AG04449 (cell line): ENCODE measurements around the gene DENND10.

ENCODE experiments used
- CTCF ChIA-PET: fragments of 350-600 bp; formaldehyde crosslinking; extraction: SDS; loops from one replicate; lab custom pipeline; 2021; ENCODE audit warnings: antibody characterized with exemption; lab: Yijun Ruan, JAX
- POLR2A ChIA-PET: fragments of 400-600, 350-600 bp; formaldehyde crosslinking; extraction: SDS; loops from one replicate; lab custom pipeline; 2020; ENCODE audit warnings: antibody characterized with exemption, inconsistent platforms; lab: Yijun Ruan, JAX
- DNase-seq: peaks from one replicate; pipeline ENCODE4 v3.0.0-alpha.2; 2010; ENCODE audit warnings: low read depth, low spot score
- H3K4me3 ChIP-seq: 2 replicates; pipeline ENCODE4 v1.5.1; 2011; ENCODE audit warnings: low read depth, mild to moderate bottlenecking, control low read depth, low read length
- TF ChIP-seq, protein P1 (sequence below): IDR thresholded peaks from one replicate; pipeline ENCODE4 v1.5.1; 2011; ENCODE audit warnings: mild to moderate bottlenecking, moderate library complexity, low read length, control low read depth, inconsistent platforms; ENCODE audit not compliant: insufficient read depth; ENCODE audit errors: missing control alignments

DENND10 gene

DNA sequence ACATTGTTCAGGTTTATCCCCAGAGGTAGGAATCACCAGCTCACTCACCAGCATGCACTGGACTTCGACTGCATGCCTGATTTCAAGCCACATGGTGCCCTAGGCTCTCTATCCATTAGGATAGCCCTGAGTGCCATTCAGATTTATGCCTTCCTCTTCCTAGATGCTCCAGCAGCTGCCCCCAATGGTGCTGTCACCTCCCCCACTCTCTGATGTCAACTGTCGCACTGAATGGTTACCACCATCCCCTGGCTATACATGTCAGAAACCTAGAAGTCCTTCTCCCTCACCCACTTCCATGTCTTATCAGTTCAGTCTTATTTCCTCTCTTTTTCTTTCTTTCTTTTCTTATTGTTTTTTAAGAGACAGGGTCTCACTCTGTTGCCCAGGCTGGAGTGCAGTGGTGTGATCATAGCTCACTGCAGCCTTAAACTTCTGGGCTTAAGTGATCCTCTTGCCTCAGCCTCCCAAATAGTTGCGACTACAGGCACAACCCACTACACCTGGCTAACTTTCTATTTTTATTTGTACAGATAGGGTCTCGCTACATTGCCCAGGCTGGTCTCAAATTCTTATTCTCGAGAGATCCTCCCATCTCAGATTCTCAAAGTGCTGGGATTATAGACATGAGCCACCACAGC lies 58.7 kb downstream of the DENND10 start:
- POLR2A ChIA-PET = no interaction called here
- TF ChIP-seq, protein P1, sequence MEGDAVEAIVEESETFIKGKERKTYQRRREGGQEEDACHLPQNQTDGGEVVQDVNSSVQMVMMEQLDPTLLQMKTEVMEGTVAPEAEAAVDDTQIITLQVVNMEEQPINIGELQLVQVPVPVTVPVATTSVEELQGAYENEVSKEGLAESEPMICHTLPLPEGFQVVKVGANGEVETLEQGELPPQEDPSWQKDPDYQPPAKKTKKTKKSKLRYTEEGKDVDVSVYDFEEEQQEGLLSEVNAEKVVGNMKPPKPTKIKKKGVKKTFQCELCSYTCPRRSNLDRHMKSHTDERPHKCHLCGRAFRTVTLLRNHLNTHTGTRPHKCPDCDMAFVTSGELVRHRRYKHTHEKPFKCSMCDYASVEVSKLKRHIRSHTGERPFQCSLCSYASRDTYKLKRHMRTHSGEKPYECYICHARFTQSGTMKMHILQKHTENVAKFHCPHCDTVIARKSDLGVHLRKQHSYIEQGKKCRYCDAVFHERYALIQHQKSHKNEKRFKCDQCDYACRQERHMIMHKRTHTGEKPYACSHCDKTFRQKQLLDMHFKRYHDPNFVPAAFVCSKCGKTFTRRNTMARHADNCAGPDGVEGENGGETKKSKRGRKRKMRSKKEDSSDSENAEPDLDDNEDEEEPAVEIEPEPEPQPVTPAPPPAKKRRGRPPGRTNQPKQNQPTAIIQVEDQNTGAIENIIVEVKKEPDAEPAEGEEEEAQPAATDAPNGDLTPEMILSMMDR = no peak
- CTCF ChIA-PET = no interaction called here
- no peak for DNase-seq
- H3K4me3 ChIP-seq = no peak overlapping the region

DNA sequence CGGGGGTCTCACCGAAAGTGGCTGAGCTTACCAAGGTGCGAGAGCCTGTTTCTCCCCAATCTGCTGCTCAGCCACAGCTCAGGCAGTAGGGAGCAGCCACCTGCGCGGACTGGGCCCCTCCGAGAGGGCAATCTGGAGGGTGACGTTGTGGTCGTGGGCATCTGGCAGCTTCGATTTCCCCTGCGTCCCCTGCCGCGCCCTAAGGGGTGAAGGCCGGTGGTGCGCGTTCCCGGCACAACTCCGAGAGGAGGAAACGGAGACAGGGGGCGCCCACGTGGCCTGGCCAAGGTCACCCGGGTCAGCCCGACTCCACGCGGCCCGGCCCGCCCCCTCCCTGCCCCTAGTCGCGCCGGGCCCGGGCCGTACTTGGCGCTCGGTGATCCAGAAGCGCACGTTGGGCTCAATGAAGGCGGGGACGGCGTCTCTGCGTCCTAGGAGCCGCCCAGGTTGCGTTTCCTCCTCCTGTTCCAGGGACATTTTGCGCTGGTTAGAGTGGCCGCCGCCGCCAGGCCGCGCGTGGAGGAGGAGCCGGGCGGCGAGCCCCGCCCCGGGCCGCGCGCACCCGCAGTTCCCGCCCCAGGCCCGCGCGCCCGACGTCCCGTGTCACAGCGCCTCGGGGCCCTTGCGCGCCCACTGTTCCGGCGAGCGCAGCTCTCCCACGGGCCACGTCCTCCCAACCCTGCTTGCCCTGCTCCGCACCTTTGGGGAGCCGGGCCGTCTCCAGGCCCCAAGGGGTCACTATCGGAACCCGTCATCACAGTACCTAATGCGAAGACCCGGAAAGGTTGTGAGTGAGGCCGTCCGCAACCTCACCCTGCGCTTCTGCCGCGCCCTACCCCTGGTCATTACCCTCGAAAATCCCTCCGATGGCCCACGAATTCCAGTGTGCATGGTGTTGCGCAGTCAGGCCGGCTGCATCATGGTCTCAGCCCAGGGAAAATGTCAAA lies 61.5 kb downstream of the DENND10 start, which contains the start of gene SFXN4:
Gene SFXN4, minus strand, starts transcription at position 544 of the 947 bp plus-strand sequence. Its CDS starts 67 bp downstream, at position 477.
- ChIA-PET CTCF (interaction anchor here (0.9 to 1.4 kb wide), 3 partner anchors 9 to 33 kb away, joined by 3 to 6 read pairs (median 3); no protein-coding TSS in a partner anchor), POLR2A (no interaction called here)
- DNase-seq = no peak
- TF ChIP-seq, protein P1 = no peak
- peak within 1 kb of the TSS; percentile 67 for H3K4me3 ChIP-seq

DNA sequence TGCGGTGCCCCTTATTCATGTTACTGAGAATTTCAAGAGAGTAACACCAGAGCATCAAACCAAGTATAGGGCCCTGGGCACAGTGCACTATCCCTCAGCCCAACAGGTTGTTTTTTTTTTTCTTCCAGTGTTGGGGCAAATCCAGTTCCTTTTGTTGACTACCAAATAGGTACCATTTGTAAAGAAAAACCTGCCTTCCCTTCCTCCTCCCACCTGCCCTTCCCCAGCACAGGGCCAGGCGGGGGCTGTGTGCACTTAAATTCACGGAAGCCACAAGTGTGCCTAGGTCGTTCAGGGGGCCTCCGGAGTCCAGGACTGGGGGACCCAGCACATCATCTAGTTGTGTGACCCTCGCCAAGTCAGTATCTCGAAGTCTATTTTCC lies 62.2 kb downstream of the DENND10 start:
- CTCF ChIA-PET = no interaction called here
- DNase-seq = no peak
- TF ChIP-seq, protein P1 = no peak
- peak overlapping the region; percentile 67 for H3K4me3 ChIP-seq
- POLR2A ChIA-PET = no interaction called here

DNA sequence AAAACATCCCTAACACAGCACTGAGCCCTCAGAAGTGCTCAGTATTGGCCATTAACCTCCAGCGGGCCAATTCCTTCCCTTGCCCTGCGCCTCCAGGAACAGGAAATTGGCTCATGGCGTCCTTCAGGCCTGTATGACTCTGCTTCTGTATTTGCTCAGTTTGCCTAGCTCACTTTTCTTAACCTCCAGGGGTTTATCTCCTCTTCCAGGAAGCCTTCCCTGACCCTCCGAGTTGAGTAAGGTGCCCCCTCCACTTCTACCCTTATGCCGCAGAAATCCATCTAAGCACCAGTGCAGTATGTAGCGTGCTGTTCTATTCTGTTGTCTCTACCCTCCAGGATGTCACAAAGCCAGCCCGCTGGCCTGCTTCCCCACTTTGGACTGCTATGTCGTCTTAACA lies 62.7 kb downstream of the DENND10 start:
- ChIA-PET POLR2A (no interaction called here), CTCF (no interaction called here)
- no peak for DNase-seq
- TF ChIP-seq, protein P1 = no peak
- no peak overlapping the region for H3K4me3 ChIP-seq

DNA sequence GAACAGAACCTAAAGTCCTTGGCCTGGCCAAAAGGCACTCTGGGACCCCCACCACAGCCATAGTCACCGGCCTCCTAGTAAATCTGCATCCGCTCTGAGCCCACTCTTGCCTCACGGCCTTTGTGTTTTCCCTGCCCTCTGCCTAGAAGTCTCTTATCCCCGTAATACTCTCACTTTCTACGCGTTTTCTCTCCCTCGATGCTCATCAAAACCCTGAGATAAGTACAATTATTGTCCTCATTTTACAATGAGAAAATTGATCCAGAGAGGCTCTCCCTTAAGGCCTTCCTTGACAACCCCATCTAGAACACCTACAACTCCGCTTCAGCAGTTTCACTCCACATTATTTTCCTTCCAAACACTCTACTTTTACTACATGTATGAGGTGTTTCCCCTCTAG lies 63.1 kb downstream of the DENND10 start:
- ChIA-PET POLR2A (no interaction called here), CTCF (interaction anchor here (0.8 to 1.8 kb wide), 2 partner anchors 31 to 279 kb away, joined by 3 to 5 read pairs; no protein-coding TSS in a partner anchor)
- DNase-seq = no peak
- no peak overlapping the region for H3K4me3 ChIP-seq
- TF ChIP-seq, protein P1 = no peak

DNA sequence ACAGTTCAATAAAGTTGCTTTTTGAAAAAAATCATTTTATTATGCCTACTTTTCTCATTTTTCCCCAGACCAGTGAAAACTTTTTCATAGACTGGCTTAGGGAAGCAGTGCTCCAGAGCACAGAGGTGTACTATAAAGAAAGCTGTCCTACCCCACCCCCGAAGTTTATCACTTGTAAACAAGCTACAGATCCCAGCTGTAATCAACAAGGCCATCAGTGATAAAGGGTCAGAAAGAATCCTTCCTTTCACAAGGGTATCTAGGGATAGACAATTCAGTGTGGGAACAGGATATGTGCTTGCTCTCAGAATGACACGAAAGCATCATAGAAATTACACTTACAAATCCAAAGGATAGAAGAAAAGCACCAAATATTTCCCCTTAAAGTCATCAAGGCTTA lies 70.2 kb downstream of the DENND10 start:
- TF ChIP-seq, protein P1 = no peak
- no peak for DNase-seq
- POLR2A ChIA-PET = no interaction called here
- H3K4me3 ChIP-seq = no peak overlapping the region
- CTCF ChIA-PET = interaction anchor here (1.2 to 1.3 kb wide), 2 partner anchors 9 to 16 kb away, joined by 3 read pairs; no protein-coding TSS in a partner anchor
